ENCODE measurements around the gene IGF2BP3.

Gene IGF2BP3

GRCh38 chr7:23397241-23397640 is 73.0 kb downstream of the IGF2BP3 start:
- H3K4me3 ChIP-seq (ENCODE audit: control insufficient read depth, low read depth, low read length): no peak overlapping the region
- no peak for DNase-seq (ENCODE audit: low read depth)
- TF ChIP-seq CTCF (conservative IDR thresholded peaks at IDR 0.05; ENCODE audit: control insufficient read depth, insufficient read depth, low read depth, low read length): no peak

GRCh38 chr7:23396222-23397015 is 73.9 kb downstream of the IGF2BP3 start:
- H3K4me3 ChIP-seq (ENCODE audit: control insufficient read depth, low read depth, low read length): no peak overlapping the region
- TF ChIP-seq CTCF (conservative IDR thresholded peaks at IDR 0.05; ENCODE audit: control insufficient read depth, insufficient read depth, low read depth, low read length): no peak
- peak; percentile 69 for DNase-seq (ENCODE audit: low read depth)

- H3K4me3 ChIP-seq (ENCODE audit: control insufficient read depth, low read depth, low read length): no peak overlapping the region
- peak; percentile 12 for DNase-seq (ENCODE audit: low read depth)
- TF ChIP-seq CTCF (conservative IDR thresholded peaks at IDR 0.05; ENCODE audit: control insufficient read depth, insufficient read depth, low read depth, low read length): no peak
Measured at GRCh38 chr7:23394488-23395171, 75.7 kb downstream of the IGF2BP3 start.

- no peak for DNase-seq (ENCODE audit: low read depth)
- H3K4me3 ChIP-seq (ENCODE audit: control insufficient read depth, low read depth, low read length): no peak overlapping the region
- TF ChIP-seq CTCF (conservative IDR thresholded peaks at IDR 0.05; ENCODE audit: control insufficient read depth, insufficient read depth, low read depth, low read length): no peak
Measured at GRCh38 chr7:23393636-23394035, 76.7 kb downstream of the IGF2BP3 start.

GRCh38 chr7:23389701-23390100 is 80.6 kb downstream of the IGF2BP3 start:
- DNase-seq (ENCODE audit: low read depth): no peak
- H3K4me3 ChIP-seq (ENCODE audit: control insufficient read depth, low read depth, low read length): no peak overlapping the region
- no peak for TF ChIP-seq CTCF (conservative IDR thresholded peaks at IDR 0.05; ENCODE audit: control insufficient read depth, insufficient read depth, low read depth, low read length)

- H3K4me3 ChIP-seq (ENCODE audit: control insufficient read depth, low read depth, low read length): no peak overlapping the region
- DNase-seq (ENCODE audit: low read depth): no peak
- TF ChIP-seq CTCF (conservative IDR thresholded peaks at IDR 0.05; ENCODE audit: control insufficient read depth, insufficient read depth, low read depth, low read length): no peak
Measured at GRCh38 chr7:23387583-23387982, 82.7 kb downstream of the IGF2BP3 start.

All from fibroblast of mammary gland (primary cell).